OCI-LY1 (cell line): ENCODE results near the gene NUMB.

Source experiments
- EZH2 ChIP-seq: fragments of 200-600 bp; sonication (generic), shearing (Covaris generic); IDR thresholded peaks from 2 replicates; pipeline ENCODE4 v1.8.0; 2017; ENCODE audit warnings: borderline replicate concordance, mixed run types, mild to moderate bottlenecking, antibody characterized with exemption, low read length, moderate library complexity, mixed read lengths
- TF ChIP-seq, protein P1 (sequence below): fragments of 200-600 bp; sonication (generic), shearing (Covaris generic); IDR thresholded peaks from 2 replicates; pipeline ENCODE4 v1.5.1; 2017; ENCODE audit warnings: mild to moderate bottlenecking, antibody characterized with exemption, low read length, moderate library complexity, mixed read lengths

DNA sequence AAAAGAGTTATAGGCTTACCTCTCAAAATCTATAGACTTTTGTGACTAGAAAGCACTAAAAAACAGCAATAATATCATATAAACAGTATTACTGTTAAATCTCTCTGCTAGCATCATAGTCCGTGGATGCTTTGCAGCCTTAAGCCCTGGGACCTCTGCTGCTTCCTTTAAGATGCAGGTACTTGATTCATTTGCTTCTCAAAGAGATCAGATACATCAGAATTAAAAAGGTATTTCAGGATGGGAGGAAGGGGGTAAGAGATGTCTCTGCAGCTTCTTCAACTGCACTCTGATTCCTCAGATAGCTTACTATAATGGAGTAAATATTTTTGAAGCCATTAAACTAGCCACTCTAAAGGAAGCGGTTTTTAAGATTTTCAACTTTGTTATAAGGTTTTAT is 171.7 kb downstream of the NUMB start:
- TF ChIP-seq, protein P1, sequence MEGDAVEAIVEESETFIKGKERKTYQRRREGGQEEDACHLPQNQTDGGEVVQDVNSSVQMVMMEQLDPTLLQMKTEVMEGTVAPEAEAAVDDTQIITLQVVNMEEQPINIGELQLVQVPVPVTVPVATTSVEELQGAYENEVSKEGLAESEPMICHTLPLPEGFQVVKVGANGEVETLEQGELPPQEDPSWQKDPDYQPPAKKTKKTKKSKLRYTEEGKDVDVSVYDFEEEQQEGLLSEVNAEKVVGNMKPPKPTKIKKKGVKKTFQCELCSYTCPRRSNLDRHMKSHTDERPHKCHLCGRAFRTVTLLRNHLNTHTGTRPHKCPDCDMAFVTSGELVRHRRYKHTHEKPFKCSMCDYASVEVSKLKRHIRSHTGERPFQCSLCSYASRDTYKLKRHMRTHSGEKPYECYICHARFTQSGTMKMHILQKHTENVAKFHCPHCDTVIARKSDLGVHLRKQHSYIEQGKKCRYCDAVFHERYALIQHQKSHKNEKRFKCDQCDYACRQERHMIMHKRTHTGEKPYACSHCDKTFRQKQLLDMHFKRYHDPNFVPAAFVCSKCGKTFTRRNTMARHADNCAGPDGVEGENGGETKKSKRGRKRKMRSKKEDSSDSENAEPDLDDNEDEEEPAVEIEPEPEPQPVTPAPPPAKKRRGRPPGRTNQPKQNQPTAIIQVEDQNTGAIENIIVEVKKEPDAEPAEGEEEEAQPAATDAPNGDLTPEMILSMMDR = no peak
- no peak for TF ChIP-seq EZH2
